G401.6 (cell line): ENCODE results near the gene BDNF.

ENCODE experiments used
- FAIRE-seq: peaks from 2 replicates; lab custom pipeline; 2012; peaks lifted over from hg19 to GRCh38; lab: Jason Lieb, UNC

BDNF gene

DNA sequence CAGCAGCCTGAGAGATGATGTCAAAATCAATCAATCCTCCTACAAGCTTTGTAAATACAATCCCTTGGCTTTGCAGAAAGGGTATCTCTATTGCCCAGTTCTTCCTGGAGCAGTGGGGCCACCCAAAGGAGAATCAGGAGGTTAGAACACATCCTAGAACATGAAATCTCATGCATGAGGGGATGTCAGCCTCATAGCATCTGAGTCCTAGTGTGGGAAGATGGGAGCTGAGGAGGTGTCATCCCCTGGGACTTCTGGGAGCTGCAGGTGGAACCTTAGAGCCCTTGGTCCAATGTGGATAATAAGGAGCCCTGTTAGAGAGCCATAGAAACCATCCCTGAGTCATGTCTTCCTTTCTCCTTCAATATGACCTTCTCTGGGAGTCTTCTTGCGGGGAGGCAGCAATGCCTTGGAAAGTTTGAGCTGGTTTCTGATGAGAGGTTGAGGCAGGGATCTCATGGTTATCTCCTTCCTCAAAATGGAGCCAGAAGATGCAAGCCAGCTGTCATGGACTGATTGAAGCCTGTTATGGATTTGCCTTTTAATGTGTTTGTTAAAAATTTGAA, 74.8 kb downstream of the BDNF start:
- FAIRE-seq: no peak

DNA sequence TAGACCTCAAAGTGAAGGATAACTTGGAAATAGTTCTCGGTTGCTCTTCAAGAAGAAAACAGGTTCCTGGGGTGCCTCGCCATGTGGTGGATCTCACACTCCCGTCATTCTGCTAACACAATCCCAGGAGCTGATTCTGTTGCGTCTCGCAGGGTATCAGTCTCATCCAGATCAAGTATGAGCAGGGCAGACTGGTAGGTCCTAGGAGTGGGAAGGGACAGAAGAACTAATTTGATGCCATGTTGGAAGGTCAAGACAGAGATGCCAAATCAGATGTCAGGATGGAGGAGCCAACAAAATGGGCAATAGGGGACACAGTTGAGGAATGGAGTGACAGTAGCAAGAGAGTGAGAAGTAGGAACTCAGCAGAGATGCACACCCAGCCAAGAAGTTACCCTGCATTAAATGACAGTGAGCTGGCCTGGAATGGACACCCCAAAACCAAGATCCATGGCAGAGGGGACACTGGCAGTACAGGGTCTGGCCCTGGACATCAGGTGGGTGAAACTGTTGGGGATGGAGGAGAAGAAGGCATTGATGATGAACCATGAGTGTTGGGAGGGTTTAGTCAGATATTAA, 76.2 kb downstream of the BDNF start:
- FAIRE-seq: no peak

DNA sequence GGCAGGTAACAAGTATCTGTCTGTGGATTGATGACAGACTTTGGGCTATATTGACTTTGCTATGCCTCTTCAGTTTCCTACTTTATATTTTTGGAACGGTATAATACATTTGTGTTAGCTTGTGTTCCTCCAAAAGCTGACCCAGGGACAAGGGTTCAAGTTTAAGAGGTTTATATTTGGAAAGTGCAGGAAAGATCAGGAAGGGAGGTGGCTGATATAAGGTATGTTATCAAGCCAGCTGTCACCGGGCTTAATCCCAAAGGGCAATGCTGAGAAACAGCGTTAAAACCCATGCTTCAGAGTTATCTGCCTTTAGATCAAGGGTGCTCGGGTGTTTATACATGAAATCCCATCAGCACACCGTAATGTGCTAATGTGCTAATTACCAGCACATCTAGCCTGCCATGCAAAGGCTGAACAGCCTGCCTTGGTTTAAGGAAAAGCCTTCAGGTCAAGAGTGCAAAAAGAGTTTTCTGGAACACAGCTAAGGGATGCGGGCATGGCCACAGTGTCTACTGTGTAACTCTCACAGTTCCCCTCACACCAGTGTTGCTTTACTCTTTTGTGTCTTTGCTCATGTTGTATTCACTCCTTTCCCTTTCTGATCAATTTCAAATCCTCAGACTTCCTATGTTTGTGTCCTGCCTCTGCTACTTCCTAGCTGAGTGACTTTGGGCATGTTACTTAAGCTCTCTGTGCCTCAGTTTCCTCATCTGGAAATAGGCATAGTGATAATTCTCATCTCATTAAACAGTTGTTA, 77.5 kb downstream of the BDNF start:
- no peak for FAIRE-seq

DNA sequence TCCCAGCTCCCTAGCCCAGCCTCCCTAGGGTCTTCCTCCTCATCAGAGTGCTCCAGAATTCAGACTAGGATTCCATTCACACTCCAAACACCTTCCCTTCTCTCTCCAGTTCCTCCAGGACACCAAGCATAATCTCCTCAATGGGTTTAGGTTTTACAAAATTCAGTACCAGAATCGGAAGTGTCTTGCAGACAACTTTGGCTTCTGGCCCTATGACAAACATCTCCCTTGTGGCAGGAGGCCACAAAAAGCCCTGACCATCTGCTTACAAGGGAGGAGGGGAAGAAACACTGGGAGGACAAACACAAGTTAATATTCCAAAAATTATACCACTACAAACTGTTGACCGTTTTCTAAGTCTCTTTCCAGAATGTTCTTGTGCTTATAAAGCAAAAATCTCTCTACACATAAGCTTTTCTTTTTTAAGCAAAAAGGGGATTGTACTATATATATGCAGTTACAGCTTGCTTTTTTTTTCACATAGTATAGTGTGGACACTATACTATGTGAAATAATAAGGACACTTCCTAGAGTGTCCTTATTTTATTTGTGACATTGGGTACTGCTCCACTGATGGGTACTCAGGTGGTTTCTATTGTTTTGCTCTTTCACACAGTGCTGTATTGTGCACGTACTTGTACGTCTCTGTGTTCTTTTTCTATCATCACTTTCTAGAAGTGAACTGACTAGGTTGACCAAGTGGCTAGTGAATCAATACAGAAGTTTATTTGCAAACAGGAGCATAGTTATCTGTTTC, 78.7 kb downstream of the BDNF start:
- no peak for FAIRE-seq

DNA sequence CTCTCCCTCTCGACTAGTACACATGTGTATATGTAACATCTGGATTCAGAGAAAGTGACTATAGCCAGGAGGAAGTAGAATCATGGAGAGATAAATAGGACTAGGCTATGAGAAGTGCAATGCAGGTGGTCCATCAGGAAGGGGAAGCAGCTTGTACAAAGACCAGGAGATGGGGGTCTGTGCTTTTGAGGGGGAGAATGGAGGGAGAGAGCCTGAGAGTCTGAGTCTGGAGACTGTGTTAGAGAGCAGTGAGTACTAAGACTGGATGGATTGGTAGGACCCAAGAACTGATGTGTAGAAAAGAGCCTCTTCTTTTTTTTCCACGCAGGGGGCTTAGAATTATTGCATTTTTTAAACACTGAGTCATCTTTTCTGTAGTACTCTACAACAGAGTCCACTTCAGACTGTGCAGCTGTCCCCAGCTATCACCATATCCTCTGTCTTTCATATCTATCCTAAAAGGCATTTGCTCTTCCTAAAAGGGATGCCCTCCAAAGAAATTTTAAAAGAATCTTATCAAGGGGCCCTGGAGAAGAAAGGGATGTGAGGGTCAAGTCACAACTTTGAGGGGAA, 80.4 kb downstream of the BDNF start:
- no peak for FAIRE-seq

GRCh38 chr11:27619039-27619574, 81.1 kb downstream of the BDNF start:
- FAIRE-seq: no peak

DNA sequence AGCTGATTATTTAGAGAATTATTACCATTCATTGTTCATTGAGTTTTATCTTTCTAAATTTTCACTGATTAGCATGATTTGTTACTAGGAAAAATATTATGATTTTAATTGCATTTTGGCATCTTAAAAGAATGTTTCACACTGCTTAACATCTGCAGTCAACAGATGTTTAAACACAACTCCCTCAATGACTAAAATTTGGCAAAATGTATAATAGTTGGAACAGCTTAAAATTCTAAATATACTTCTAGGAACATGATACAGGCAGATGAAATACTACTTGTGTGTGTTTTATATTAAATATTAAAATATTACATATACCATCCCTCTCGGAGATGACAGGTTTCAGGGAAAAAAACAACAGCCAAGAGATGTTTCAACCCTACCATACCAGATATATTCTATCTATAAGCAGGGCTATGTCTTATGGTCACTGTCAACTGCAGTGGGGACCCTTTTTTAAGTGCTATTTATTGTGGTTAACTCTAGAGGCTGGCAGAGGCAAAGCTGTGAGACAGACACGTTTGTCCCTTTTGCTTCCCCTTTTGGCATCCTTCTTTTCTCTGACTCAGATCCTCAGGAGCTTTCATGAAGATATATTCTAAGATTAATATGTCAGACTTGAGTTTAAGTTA, 81.9 kb downstream of the BDNF start:
- FAIRE-seq: no peak

GRCh38 chr11:27616711-27617110, 83.5 kb downstream of the BDNF start:
- FAIRE-seq: no peak

DNA sequence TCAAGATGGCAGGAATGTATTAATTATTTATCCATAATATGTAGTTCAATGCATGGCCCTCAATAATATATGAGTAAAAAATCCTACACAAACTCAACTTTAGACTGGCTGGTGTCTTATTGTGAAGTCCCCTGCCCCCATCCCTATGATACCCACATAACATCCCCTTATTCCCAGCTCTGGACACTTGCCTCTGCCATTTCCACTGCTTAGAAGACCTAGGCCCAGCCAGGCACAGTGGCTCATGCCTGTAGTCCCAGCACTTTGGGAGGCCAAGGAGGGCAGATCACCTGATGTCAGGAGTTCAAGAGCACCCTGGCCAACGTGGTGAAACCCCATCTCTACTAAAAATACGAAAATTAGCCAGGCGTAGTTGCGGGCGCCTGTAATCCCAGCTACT, 84.4 kb downstream of the BDNF start:
- no peak for FAIRE-seq

DNA sequence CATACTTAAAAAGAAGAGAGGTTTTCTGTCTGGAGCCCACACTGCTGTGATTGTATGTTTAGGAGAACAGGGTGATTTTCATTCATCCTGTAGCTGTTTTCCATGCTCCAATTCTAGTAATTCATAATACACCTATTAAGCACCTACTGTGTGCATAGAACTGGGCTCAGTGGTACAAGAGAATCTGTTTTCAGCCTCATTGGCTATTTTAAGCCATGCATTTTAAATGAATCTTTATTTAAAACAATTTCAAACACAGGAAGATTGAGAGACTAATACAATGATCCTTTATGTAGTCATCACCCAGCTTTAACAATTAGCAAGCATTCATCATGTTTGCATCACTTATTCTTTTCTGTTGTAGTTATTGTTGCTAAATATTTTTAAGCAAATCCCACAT, 86.2 kb downstream of the BDNF start:
- FAIRE-seq: no peak

DNA sequence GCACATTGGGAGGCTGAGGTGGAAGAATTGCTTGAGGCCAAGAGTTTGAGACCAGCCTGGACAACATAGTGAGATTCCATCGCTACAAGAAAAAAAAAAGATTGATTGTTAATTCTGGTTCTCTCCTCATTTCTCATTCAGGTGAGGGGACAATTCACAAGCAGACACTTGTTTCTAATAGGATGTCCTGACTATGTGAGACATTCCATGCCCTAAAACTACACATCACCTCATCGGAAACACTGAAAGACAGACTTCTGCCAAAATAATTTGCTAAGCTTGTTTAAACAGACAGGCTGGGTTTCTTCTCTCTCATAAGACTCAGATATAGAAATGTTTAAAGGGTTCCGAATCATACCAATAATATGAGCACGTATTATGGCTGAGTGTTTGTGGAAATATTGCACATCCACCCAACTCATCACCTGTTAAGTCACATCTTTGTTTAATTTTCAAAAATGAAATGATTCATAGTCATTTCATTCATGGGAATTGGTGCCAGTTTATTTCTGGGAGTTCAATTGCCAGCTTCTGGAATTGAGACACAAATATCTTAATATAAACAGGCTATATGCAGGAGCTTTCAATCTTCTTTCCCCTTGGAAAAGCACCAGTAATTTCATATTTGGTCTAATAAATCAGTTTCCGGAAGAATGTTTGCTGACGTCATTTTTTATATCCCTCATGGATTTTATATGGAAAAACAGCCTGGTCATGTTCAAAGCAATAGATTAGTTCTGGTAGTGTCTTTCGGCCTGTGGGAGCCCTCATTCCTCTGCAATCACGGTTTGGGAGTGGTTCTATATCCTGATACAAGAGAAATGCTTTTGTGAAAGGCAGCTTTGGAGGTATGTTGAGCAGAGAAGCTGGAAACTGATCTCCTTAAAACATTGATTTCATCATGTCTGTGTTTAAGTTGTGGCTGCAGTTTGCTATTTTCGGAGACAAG, 87.0 kb downstream of the BDNF start:
- no peak for FAIRE-seq

DNA sequence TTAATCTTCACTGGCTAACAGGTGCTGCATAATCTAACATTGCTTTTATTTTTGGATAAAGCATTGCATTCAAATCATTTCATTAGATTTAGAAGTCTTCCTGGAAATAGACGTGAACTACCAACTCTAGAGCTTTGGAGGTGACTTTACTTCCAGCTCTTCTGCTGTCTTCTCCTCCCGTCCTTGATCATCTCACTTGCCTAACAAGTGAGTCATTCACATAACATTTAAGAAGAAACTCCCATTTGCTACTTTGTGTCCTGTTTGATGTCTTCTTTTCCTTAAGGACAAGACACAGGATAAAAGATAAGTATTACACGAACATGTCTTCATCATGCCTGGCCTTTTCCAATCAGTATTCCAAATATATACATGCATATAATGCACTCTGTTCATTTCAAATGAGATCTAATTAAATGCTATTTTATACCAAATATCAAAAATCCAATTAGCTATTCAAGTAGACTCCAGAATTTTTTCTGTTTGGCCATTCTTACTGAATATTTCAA, 88.3 kb downstream of the BDNF start:
- no peak for FAIRE-seq

DNA sequence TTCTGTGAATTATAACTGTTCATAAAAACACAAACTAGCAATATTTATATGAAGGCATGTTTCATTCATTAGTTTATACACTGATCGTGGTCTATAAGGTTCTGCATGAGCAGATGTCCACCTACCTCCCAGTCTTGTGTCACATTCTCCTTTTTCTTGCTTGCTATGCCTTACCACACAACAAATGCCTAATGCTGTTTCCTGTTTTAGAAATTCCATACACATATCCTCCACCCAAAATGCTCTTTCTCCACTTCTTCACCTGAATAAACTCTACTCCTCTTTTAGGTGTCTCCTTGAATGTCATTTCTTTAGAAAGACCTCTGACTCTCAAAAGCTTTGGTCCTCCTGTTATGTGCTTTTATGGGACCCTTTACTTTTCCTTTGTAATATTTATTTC, 88.9 kb downstream of the BDNF start:
- no peak for FAIRE-seq

GRCh38 chr11:27610946-27611345, 89.3 kb downstream of the BDNF start:
- FAIRE-seq: no peak

- FAIRE-seq: no peak
These were observed 90.0 kb downstream of the BDNF start for GRCh38 chr11:27610280-27610679.

- no peak for FAIRE-seq
These were observed 91.3 kb downstream of the BDNF start for GRCh38 chr11:27608951-27609350.

GRCh38 chr11:27605422-27605821, 94.8 kb downstream of the BDNF start:
- FAIRE-seq: no peak
